OCI-LY1 (cell line): ENCODE data around the gene PABPC4L.

Experiments
- EZH2 ChIP-seq: fragments of 200-600 bp; sonication (generic), shearing (Covaris generic); IDR thresholded peaks from 2 replicates; pipeline ENCODE4 v1.8.0; 2017; ENCODE audit warnings: borderline replicate concordance, mixed run types, mild to moderate bottlenecking, antibody characterized with exemption, low read length, moderate library complexity, mixed read lengths
- TF ChIP-seq, protein P1 (sequence below): fragments of 200-600 bp; sonication (generic), shearing (Covaris generic); IDR thresholded peaks from 2 replicates; pipeline ENCODE4 v1.5.1; 2017; ENCODE audit warnings: mild to moderate bottlenecking, antibody characterized with exemption, low read length, moderate library complexity, mixed read lengths

DNA sequence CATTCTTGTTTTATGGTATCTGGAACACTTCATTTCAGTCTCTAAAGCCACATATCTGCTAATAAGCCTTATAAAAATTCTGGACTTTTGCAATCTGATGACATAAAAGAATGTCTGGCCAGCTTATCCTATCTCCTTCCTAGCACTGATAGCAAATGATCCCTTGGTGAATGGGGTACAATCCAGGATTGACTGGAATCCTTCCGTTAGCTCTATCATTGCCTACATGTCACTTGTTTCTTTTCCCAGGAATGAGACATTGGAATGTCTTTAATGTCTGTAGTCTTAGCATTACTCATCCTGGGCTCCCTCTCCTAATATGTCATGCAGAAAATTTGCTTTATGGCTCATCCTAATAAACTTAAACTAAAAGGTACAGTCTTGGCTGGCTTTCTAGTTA lies 14.8 kb upstream of the PABPC4L start:
- TF ChIP-seq, protein P1, sequence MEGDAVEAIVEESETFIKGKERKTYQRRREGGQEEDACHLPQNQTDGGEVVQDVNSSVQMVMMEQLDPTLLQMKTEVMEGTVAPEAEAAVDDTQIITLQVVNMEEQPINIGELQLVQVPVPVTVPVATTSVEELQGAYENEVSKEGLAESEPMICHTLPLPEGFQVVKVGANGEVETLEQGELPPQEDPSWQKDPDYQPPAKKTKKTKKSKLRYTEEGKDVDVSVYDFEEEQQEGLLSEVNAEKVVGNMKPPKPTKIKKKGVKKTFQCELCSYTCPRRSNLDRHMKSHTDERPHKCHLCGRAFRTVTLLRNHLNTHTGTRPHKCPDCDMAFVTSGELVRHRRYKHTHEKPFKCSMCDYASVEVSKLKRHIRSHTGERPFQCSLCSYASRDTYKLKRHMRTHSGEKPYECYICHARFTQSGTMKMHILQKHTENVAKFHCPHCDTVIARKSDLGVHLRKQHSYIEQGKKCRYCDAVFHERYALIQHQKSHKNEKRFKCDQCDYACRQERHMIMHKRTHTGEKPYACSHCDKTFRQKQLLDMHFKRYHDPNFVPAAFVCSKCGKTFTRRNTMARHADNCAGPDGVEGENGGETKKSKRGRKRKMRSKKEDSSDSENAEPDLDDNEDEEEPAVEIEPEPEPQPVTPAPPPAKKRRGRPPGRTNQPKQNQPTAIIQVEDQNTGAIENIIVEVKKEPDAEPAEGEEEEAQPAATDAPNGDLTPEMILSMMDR = no peak
- no peak for TF ChIP-seq EZH2
